Measurements from ENCODE around the gene OPN1SW. TPM values are rescaled to one million over a fixed set of nuclear protein-coding genes. Genes with fewer than 3 reads are reported as not detected.

The OPN1SW gene
- total RNA-seq, 1 experiment from 2014 or later: not detected

DNA sequence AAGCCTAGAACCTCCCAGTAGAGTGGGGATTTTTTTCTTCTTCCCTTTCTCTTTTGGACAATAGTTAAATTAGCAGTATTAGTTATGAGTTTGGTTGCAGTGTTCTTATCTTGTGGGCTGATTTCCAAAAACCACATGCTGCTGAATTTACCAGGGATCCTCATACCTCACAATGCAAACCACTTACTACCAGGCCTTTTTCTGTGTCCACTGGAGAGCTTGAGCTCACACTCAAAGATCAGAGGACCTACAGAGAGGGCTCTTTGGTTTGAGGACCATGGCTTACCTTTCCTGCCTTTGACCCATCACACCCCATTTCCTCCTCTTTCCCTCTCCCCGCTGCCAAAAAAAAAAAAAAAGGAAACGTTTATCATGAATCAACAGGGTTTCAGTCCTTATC, 5.4 kb downstream of the OPN1SW start:
- peaks cover 3% of the 10 kb centered on the region for H3K9me3 Mint-ChIP-seq (ENCODE audit: low read depth, unreplicated experiment)
- no peak overlapping the region for H3K27ac Mint-ChIP-seq (ENCODE audit: unreplicated experiment)
- CTCF ChIA-PET: no interaction called here
- H3K36me3 Mint-ChIP-seq (ENCODE audit: insufficient read depth, unreplicated experiment): peaks cover 66% of the 10 kb centered on the region
- intact Hi-C loops (cut with micrococcal nuclease; ENCODE audit: unreplicated experiment): no loop called here
- H3K4me3 Mint-ChIP-seq (ENCODE audit: low read depth, unreplicated experiment): no peak overlapping the region
- H3K27me3 Mint-ChIP-seq (ENCODE audit: unreplicated experiment): no peaks in the 10 kb centered on the region
- no TSS peak for BruUV-seq (replicated peaks)
- H3K4me1 Mint-ChIP-seq (ENCODE audit: low read depth, unreplicated experiment): no peaks in the 10 kb centered on the region
- no peak for DNase-seq
- no peak for TF ChIP-seq CTCF (IDR thresholded peaks at IDR 0.05; ENCODE audit: unreplicated experiment)

GRCh38 chr7:128767475-128768110, 8.0 kb downstream of the OPN1SW start:
- H3K9me3 Mint-ChIP-seq (ENCODE audit: low read depth, unreplicated experiment): no peaks in the 10 kb centered on the region
- no peaks in the 10 kb centered on the region for H3K4me1 Mint-ChIP-seq (ENCODE audit: low read depth, unreplicated experiment)
- BruUV-seq (replicated peaks): no TSS peak
- H3K27me3 Mint-ChIP-seq (ENCODE audit: unreplicated experiment): no peaks in the 10 kb centered on the region
- no peak overlapping the region for H3K27ac Mint-ChIP-seq (ENCODE audit: unreplicated experiment)
- intact Hi-C loops (cut with micrococcal nuclease; ENCODE audit: unreplicated experiment): no loop called here
- H3K4me3 Mint-ChIP-seq (ENCODE audit: low read depth, unreplicated experiment): no peak overlapping the region
- no peak for DNase-seq
- no peak for TF ChIP-seq CTCF (IDR thresholded peaks at IDR 0.05; ENCODE audit: unreplicated experiment)
- CTCF ChIA-PET: no interaction called here
- H3K36me3 Mint-ChIP-seq (ENCODE audit: insufficient read depth, unreplicated experiment): peaks cover 46% of the 10 kb centered on the region

GRCh38 chr7:128763541-128763940, 12.1 kb downstream of the OPN1SW start:
- no TSS peak for BruUV-seq (replicated peaks)
- CTCF ChIA-PET: no interaction called here
- intact Hi-C loops (cut with micrococcal nuclease; ENCODE audit: unreplicated experiment): no loop called here
- no peaks in the 10 kb centered on the region for H3K27me3 Mint-ChIP-seq (ENCODE audit: unreplicated experiment)
- no peak for DNase-seq
- H3K36me3 Mint-ChIP-seq (ENCODE audit: insufficient read depth, unreplicated experiment): peaks cover 35% of the 10 kb centered on the region
- no peaks in the 10 kb centered on the region for H3K9me3 Mint-ChIP-seq (ENCODE audit: low read depth, unreplicated experiment)
- no peak for TF ChIP-seq CTCF (IDR thresholded peaks at IDR 0.05; ENCODE audit: unreplicated experiment)
- no peak overlapping the region for H3K4me3 Mint-ChIP-seq (ENCODE audit: low read depth, unreplicated experiment)
- no peak overlapping the region for H3K27ac Mint-ChIP-seq (ENCODE audit: unreplicated experiment)
- no peaks in the 10 kb centered on the region for H3K4me1 Mint-ChIP-seq (ENCODE audit: low read depth, unreplicated experiment)

- intact Hi-C loops (cut with micrococcal nuclease; ENCODE audit: unreplicated experiment): no loop called here
- H3K4me1 Mint-ChIP-seq (ENCODE audit: low read depth, unreplicated experiment): no peaks in the 10 kb centered on the region
- H3K27ac Mint-ChIP-seq (ENCODE audit: unreplicated experiment): no peak overlapping the region
- H3K27me3 Mint-ChIP-seq (ENCODE audit: unreplicated experiment): no peaks in the 10 kb centered on the region
- no peak overlapping the region for H3K4me3 Mint-ChIP-seq (ENCODE audit: low read depth, unreplicated experiment)
- peaks cover 14% of the 10 kb centered on the region for H3K36me3 Mint-ChIP-seq (ENCODE audit: insufficient read depth, unreplicated experiment)
- no peaks in the 10 kb centered on the region for H3K9me3 Mint-ChIP-seq (ENCODE audit: low read depth, unreplicated experiment)
- DNase-seq: no peak
- no peak for TF ChIP-seq CTCF (IDR thresholded peaks at IDR 0.05; ENCODE audit: unreplicated experiment)
- BruUV-seq (replicated peaks): no TSS peak
- CTCF ChIA-PET: no interaction called here
Observed at GRCh38 chr7:128759242-128759641, 16.4 kb downstream of the OPN1SW start.

All from Calu3 (cell line).